HG03135 (cell line): ENCODE results near the gene MIS12.

ENCODE experiments used
- ATAC-seq: cut with Tn5 transposase; IDR thresholded peaks from one replicate; pipeline ENCODE4 v1.9.1; 2021; ENCODE audit warnings: mild to moderate bottlenecking, moderate library complexity; ENCODE audit not compliant: unreplicated experiment

MIS12 gene

GRCh38 chr17:5532581-5532980 is 46.2 kb downstream of the MIS12 start:
- ATAC-seq, result no peak

GRCh38 chr17:5533486-5534315 is 47.3 kb downstream of the MIS12 start:
- ATAC-seq, result no peak

- ATAC-seq, result no peak
Observed at GRCh38 chr17:5535436-5535835, 49.1 kb downstream of the MIS12 start.

- no peak for ATAC-seq
Observed at GRCh38 chr17:5536866-5537650, 50.7 kb downstream of the MIS12 start.

- ATAC-seq, result no peak
Observed at GRCh38 chr17:5539286-5539685, 52.9 kb downstream of the MIS12 start.

GRCh38 chr17:5540321-5540720 is 54.0 kb downstream of the MIS12 start:
- ATAC-seq, result no peak
